Skeletal muscle cell (primary cell): ENCODE measurements around the gene UBQLN4.

ENCODE experiments used
- DNase-seq: peaks from one replicate; pipeline ENCODE4 v3.0.0-alpha.2; 2010; ENCODE audit warnings: low read depth
- H3K4me3 ChIP-seq: 2 replicates; pipeline ENCODE4 v1.5.1; 2011; ENCODE audit warnings: low read depth, mild to moderate bottlenecking, control low read depth, low read length, moderate library complexity

The UBQLN4 gene

DNA sequence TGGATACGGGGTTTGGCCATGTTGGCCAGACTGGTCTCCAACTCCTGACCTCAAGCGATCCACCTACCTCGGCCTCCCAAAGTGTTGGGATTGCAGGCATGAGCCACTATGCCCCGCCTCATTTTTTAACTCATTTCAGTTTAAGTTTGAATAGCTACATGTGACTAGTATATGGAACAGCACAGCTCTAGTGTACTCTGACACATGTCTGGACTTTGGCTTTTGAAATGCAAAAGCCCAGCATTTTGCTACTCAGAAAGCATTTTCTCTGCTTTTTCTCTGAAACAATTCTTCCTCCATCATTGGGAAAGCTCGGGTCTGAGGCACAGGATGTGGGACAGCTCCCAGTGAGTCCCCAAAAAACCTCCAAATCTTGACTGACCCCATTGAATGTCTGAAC is 28.8 kb downstream of the UBQLN4 start:
- no peak for DNase-seq
- no peak overlapping the region for H3K4me3 ChIP-seq

- no peak for DNase-seq
- H3K4me3 ChIP-seq: no peak overlapping the region
These were observed 31.6 kb downstream of the UBQLN4 start for GRCh38 chr1:156021954-156022353.

DNA sequence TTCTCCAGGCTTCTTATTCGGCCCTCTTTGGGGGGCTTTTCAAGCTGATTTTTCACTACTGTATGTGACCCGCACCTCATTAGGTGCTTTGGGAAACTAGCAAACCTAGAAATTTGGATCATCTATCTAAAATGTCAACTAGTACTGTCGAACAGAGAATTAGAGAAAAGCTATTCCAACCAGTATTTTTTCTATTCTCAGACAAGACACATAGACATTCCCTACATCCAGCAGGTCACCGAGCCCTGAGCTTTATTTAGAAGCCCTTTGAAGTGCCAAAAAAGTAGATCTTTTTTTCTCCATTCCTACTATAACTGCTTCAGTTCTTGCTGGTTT is 32.5 kb downstream of the UBQLN4 start:
- peak overlapping the region; percentile 84 for H3K4me3 ChIP-seq
- DNase-seq: no peak

DNA sequence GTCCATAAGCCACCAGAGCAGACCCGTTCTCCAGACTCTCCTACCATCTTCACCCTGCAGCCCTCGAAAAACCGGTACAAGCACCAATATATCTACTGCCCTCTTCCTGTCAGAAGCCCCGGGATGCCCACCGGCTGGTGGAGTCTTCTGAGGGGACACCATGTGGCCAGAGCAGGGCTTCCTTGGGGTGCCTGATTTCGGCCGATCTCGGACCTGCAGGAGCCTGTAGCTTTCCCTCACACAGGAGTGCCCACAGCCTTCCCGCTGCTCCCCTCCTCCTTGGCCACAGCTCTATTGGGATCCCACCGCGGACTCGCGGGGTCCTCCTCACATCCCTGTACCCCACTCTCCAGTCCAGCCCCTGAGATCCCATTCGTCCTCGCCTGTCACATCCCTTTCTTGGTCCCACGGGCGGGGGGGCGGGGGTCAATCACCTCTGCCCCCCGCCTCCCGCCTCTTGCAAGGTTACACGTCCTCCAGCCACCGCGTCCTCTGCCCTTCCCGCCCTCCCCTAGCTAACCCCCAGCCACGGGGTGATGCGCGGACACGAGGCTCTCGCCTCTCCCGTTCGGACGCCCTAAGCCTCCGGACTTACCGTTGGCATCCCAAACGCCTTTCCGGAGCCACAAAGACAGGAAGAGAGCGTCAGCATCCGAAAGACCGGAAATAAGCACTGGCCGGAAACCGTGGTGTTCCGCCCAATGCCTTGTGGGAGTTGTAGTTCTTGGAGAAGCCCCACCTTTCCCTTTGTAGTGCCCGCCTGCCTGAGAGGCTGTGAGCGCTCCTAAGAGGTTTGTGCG is 33.1 kb downstream of the UBQLN4 start, which contains the start of gene SSR2:
TSS of gene SSR2 (minus strand) at position 659 of the 800 bp plus-strand sequence. CDS start 784 bp downstream, outside the sequence.
- DNase-seq: peak; percentile 64
- peak within 1 kb of the TSS; percentile 84 for H3K4me3 ChIP-seq

- DNase-seq: no peak
- H3K4me3 ChIP-seq: peak overlapping the region; percentile 84
These were observed 33.7 kb downstream of the UBQLN4 start for GRCh38 chr1:156019946-156020292.

DNA sequence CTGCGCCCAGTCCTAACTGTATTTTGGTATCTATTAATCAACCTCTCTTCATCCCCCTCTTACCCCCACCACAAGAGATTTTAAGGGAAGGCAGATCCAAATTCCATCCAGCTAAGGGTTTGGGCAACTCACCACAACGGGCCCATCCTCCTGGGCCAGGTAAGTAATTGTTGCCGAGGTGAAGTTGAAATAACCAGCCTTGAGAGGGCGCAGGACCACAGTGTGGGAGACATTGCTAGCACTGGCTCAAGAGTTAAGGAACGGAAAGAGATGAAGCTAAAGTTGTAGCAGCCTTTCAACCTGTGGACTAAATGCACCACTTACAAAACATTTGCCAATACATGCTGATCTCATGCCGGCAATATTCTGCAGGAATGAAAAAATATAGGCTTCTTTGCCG is 38.8 kb downstream of the UBQLN4 start:
- no peak for DNase-seq
- no peak overlapping the region for H3K4me3 ChIP-seq

GRCh38 chr1:156012051-156012817 is 41.4 kb downstream of the UBQLN4 start:
- no peak for DNase-seq

GRCh38 chr1:156009404-156009803 is 44.2 kb downstream of the UBQLN4 start:
- no peak overlapping the region for H3K4me3 ChIP-seq
- no peak for DNase-seq

More at GRCh38 chr1:156012051-156012817, 41.4 kb downstream of the UBQLN4 start:
- no peak overlapping the region for H3K4me3 ChIP-seq

GRCh38 chr1:156006666-156007376 is 46.8 kb downstream of the UBQLN4 start:
- DNase-seq: no peak
- no peak overlapping the region for H3K4me3 ChIP-seq

DNA sequence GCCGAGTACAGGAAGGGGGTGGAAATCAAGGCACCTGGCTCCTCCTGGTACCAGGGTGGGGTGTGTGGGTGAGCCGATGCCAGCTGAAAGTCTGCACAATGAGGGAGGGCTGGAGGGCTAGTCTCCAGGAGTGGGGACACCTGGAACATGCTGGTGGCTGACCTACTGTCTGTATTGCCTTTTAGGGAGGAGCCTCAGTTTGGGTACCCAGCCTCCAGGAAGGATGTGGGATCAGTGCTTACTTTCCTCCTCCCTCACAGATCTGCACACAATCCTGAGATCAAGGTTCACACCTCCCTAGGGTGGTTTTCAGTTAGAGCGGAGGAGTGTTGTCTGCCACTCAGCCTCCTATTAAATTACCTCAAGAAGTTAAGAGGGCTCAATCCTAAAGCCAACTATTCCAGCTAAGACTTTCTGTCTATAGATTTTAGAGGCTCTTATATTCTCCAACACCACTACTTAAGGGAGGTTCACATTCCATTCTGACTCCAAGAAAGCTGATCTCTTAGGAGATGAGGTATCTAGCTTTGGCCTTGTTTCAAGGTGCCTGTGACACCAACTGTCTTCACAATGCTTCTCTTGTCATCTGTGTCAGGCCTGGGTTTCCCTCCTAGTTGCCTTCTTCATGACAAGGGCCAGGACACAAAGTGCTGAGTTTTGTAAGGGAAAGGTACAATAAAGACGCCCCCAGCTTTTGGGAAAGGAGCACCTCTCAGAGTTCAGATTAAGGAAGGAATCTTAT is 48.6 kb downstream of the UBQLN4 start:
- DNase-seq: no peak
- H3K4me3 ChIP-seq: no peak overlapping the region

- no peak for DNase-seq
- H3K4me3 ChIP-seq: no peak overlapping the region
These were observed 49.7 kb downstream of the UBQLN4 start for GRCh38 chr1:156003923-156004188.

GRCh38 chr1:156002188-156002911 is 51.2 kb downstream of the UBQLN4 start:
- no peak for DNase-seq
- no peak overlapping the region for H3K4me3 ChIP-seq

DNA sequence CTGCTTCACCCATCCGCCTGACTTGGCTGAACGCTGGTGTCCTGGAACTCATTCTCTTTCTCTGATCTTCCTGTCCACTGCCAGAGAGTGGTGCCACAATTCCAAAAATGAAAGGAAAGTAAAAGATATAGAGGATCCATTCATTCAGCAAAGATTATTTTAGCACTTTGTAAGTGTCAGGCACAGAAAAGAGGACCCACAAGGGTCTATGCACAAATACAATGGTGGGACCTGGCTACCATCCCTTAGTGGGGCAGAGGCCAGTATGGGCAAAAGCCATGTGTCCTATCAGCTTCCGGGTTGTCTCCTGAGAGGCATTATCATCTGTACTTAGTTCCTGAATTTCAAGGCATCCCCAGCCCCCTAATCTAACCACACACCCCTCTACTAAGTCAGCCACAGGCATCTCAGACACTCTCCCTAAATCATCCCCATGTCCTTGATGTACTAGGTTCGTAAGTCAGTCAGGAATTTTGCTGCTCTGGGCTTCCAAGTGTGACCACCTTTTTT is 51.9 kb downstream of the UBQLN4 start:
- no peak for DNase-seq
- no peak overlapping the region for H3K4me3 ChIP-seq

- no peak for DNase-seq
- H3K4me3 ChIP-seq: no peak overlapping the region
These were observed 52.5 kb downstream of the UBQLN4 start for GRCh38 chr1:156001021-156001661.

GRCh38 chr1:155999964-156000363 is 53.6 kb downstream of the UBQLN4 start:
- no peak overlapping the region for H3K4me3 ChIP-seq
- DNase-seq: no peak

- no peak for DNase-seq
- H3K4me3 ChIP-seq: no peak overlapping the region
These were observed 57.4 kb downstream of the UBQLN4 start for GRCh38 chr1:155996166-155996565.

- no peak overlapping the region for H3K4me3 ChIP-seq
- no peak for DNase-seq
These were observed 60.0 kb downstream of the UBQLN4 start for GRCh38 chr1:155993595-155993994.

DNA sequence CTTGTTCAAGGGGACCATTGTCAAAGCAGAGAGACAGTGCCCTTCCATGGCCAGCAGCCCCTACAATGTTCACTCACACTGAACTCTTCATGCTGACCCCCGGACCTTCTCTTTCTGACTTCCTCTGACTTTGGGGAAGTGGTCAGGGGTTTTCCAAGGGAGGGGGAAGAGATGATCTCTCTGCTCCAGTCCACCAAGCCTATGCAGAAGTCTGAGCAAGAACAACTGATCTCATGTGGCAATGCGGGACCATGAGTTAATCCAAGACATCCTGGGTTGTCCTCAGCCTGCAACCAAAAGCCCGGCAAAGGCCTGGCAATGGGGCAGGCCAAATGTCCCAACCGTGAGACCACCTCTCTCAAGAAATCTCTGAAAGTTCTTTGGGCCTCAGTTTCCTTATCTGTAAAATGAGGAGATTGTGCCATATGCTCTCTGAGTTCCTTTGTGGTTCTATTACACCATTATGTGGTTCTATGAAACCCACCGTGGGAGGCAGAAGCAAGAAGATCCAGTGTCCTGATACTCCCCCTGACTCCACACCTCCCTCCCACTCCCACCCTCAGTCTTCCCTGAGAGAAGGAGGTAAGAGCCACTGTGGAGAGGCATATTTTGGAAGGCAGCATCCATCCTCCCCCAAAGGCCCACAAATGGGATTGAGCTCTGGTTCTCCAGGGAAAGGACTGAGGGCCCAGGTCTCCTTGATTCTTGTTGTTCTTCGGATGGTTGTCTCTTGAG is 63.4 kb downstream of the UBQLN4 start:
- H3K4me3 ChIP-seq: no peak overlapping the region
- no peak for DNase-seq
